ENCODE results near the gene ARPC3.
"Not testable (repeated sequence)": the region's sequence is repeated elsewhere in the genome, so short reads cannot be mapped to it uniquely, and the experiment has no call there.

Gene ARPC3

GRCh38 chr12:110410086-110410485, 40.1 kb downstream of the ARPC3 start:
- FAIRE-seq, result not testable (repeated sequence)

GRCh38 chr12:110405126-110405662, 44.9 kb downstream of the ARPC3 start:
- not testable (repeated sequence) for FAIRE-seq

GRCh38 chr12:110403976-110404682, 46.0 kb downstream of the ARPC3 start:
- no peak for FAIRE-seq

- peak; percentile 66 for FAIRE-seq
Measured at GRCh38 chr12:110403146-110403975, 46.8 kb downstream of the ARPC3 start, which contains the start of gene ANAPC7. TSS of gene ANAPC7 (minus strand) at chr12:110403708. CDS start at chr12:110403627, 81 bp downstream.

Measured in islet of Langerhans (tissue), 1 donor.